ENCODE results near the gene UQCR11.

DNA sequence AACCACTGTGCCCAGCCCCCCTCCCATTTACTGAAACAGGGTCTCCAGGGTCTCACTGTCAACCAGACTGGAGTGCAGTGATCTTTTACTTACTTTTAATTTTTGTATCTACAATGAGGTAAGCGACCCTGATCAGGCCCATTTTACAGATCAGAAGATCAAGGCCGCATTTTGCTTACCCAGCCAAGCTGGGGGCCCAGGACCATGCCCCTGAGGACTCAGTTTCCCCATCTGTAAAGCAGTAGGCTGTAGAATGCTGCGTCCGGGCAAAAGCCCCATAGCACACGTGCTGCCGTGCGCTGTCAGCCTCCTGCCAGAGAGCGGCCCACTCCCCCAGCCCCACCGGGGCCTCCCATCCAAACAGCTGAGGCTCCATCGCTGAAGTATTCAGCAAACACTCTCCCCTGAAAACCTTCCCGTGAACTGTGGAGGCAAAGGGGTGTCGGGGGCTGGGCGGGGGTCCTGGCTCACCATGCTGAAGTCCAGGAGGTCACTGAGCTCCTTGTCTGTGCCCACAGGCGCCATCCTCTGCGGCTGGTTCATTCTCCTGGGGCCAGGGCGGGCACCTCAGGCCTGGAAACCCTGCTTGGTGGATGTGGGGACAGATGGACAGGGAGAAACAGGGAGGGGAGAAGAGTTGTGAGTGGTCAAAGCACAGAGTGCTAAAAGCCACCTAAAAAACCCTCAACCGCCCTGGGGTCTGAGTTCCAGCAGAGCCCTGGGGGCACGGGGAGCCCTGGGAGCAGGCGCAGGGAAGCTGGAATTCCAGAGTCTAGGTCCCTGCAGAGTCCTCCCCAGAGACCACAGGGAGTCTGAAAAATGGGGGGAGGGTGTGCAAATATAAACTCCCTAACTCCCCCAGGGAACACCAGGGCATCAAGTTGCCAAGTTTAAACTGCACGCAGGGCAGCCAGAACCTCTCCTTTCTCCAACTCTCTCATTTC lies 44.7 kb upstream of the UQCR11 start:
- TF ChIP-seq, protein P1, sequence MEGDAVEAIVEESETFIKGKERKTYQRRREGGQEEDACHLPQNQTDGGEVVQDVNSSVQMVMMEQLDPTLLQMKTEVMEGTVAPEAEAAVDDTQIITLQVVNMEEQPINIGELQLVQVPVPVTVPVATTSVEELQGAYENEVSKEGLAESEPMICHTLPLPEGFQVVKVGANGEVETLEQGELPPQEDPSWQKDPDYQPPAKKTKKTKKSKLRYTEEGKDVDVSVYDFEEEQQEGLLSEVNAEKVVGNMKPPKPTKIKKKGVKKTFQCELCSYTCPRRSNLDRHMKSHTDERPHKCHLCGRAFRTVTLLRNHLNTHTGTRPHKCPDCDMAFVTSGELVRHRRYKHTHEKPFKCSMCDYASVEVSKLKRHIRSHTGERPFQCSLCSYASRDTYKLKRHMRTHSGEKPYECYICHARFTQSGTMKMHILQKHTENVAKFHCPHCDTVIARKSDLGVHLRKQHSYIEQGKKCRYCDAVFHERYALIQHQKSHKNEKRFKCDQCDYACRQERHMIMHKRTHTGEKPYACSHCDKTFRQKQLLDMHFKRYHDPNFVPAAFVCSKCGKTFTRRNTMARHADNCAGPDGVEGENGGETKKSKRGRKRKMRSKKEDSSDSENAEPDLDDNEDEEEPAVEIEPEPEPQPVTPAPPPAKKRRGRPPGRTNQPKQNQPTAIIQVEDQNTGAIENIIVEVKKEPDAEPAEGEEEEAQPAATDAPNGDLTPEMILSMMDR (IDR thresholded peaks at IDR 0.05) = no peak
- no peak for TF ChIP-seq POLR2A (IDR thresholded peaks at IDR 0.05)

All from body of pancreas (tissue), 4 donors.